ENCODE measurements around the gene LRRC49. TPM values are rescaled to one million over a fixed set of nuclear protein-coding genes. Genes with fewer than 3 reads are reported as not detected.

Gene LRRC49
- total RNA-seq, 4 donors from 2014 or later = 3.3 to 12.6 (median 3.6) TPM

- Histone ChIP-seq H3K27me3 (no peaks in the 10 kb centered on the region), H3K4me1 (peaks cover 2% of the 10 kb centered on the region), H3K9me3 (no peaks in the 10 kb centered on the region), H3K27ac (no peak overlapping the region), H3K36me3 (no peaks in the 10 kb centered on the region), H3K4me3 (no peak overlapping the region)
- DNase-seq (ENCODE audit: low spot score in 2 of 2) = no peak
- TF ChIP-seq EP300 (IDR thresholded peaks at IDR 0.05) (no peak), POLR2AphosphoS5 (IDR thresholded peaks at IDR 0.05) (no peak), POLR2A (IDR thresholded peaks at IDR 0.05) (no peak)
- TF ChIP-seq, protein P1, sequence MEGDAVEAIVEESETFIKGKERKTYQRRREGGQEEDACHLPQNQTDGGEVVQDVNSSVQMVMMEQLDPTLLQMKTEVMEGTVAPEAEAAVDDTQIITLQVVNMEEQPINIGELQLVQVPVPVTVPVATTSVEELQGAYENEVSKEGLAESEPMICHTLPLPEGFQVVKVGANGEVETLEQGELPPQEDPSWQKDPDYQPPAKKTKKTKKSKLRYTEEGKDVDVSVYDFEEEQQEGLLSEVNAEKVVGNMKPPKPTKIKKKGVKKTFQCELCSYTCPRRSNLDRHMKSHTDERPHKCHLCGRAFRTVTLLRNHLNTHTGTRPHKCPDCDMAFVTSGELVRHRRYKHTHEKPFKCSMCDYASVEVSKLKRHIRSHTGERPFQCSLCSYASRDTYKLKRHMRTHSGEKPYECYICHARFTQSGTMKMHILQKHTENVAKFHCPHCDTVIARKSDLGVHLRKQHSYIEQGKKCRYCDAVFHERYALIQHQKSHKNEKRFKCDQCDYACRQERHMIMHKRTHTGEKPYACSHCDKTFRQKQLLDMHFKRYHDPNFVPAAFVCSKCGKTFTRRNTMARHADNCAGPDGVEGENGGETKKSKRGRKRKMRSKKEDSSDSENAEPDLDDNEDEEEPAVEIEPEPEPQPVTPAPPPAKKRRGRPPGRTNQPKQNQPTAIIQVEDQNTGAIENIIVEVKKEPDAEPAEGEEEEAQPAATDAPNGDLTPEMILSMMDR (IDR thresholded peaks at IDR 0.05) = no peak
- WGBS = 42% methylated on average over 2 of the region's 2 CpGs
Observed at GRCh38 chr15:71069693-71070092, 177.1 kb downstream of the LRRC49 start.

GRCh38 chr15:71071529-71071928, 178.9 kb downstream of the LRRC49 start:
- H3K4me3 ChIP-seq = no peak overlapping the region
- peaks cover 2% of the 10 kb centered on the region for H3K4me1 ChIP-seq
- H3K9me3 ChIP-seq = no peaks in the 10 kb centered on the region
- no peak for TF ChIP-seq POLR2A (IDR thresholded peaks at IDR 0.05)
- TF ChIP-seq POLR2AphosphoS5 (IDR thresholded peaks at IDR 0.05) = no peak
- TF ChIP-seq, protein P1 (IDR thresholded peaks at IDR 0.05) = no peak
- no peak for TF ChIP-seq EP300 (IDR thresholded peaks at IDR 0.05)
- DNase-seq (ENCODE audit: low spot score in 2 of 2) = no peak
- no peaks in the 10 kb centered on the region for H3K27me3 ChIP-seq
- H3K27ac ChIP-seq = no peak overlapping the region
- H3K36me3 ChIP-seq = no peaks in the 10 kb centered on the region

DNA sequence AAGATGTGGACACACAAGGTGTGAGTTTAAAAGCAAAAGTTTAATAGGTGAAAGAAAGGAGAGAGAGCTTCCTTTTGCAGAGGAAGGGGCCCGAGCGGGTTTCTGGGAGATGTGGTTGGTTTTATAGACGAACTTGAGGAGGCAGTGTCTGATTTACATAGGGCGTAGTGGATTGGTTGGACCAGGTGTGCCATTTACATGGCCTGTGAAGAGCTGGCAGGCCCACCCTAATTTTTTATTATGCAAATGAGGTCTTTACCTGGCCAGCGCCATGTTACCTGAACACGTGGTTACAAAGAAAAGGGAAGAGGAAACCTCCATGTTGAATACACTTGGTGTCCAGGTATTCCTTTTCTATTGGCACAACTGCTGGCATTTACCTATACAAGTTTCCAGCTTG, 179.8 kb downstream of the LRRC49 start:
- Histone ChIP-seq H3K27me3 (no peaks in the 10 kb centered on the region), H3K9me3 (no peaks in the 10 kb centered on the region), H3K27ac (no peak overlapping the region), H3K36me3 (no peaks in the 10 kb centered on the region), H3K4me1 (peaks cover 2% of the 10 kb centered on the region), H3K4me3 (no peak overlapping the region)
- no peak for TF ChIP-seq EP300 (IDR thresholded peaks at IDR 0.05)
- TF ChIP-seq, protein P1 (IDR thresholded peaks at IDR 0.05) = no peak
- no peak for TF ChIP-seq POLR2A (IDR thresholded peaks at IDR 0.05)
- no peak for TF ChIP-seq POLR2AphosphoS5 (IDR thresholded peaks at IDR 0.05)
- DNase-seq (ENCODE audit: low spot score in 2 of 2) = no peak
- WGBS = 93% methylated on average over 6 of the region's 6 CpGs

DNA sequence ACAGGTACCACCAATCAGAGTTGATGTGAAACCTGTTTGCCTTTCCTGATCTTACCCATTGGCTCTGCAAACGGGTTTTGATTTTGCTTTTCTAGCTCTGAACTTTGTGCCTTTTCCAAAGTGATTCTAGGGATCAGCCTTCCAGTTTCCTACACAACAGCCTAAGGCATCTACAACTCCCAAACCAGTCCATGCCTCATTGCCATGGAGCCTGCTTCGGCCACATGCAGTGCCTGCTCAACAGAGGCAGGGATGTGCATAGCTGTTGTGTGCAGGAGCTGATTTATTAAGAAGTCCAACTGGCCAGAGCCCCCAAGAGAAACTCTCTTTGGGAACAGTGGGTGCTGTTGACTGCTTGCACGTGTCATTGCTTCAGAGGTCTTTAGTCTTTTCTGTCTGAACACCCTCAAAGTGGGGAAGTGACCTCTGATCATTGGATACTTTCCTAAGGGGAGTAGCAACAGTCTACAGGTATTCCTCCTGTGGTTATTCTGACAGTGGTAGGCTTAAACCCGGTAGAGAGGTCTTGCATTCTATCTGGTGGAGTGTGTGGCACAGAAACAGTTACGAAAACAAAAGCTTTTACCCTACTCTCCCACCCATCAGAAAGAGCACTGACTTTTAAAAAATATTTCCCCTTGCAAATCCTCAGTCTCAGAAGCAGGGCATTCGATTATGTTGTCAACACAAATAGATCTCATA, 186.0 kb downstream of the LRRC49 start:
- no peak overlapping the region for H3K27ac ChIP-seq

More for the DNA sequence above, 186.0 kb downstream of the LRRC49 start:
- Histone ChIP-seq H3K36me3 (no peaks in the 10 kb centered on the region), H3K4me1 (peaks cover 30% of the 10 kb centered on the region), H3K9me3 (no peaks in the 10 kb centered on the region), H3K4me3 (no peak overlapping the region), H3K27me3 (no peaks in the 10 kb centered on the region)
- TF ChIP-seq POLR2A (IDR thresholded peaks at IDR 0.05) (no peak), EP300 (IDR thresholded peaks at IDR 0.05) (no peak), POLR2AphosphoS5 (IDR thresholded peaks at IDR 0.05) (no peak)
- TF ChIP-seq, protein P1 (IDR thresholded peaks at IDR 0.05) = no peak
- 47% methylated on average over 5 of the region's 6 CpGs for WGBS
- no peak for DNase-seq (ENCODE audit: low spot score in 2 of 2)
